HG03196 (cell line): Measurements from ENCODE around the gene XRCC5.
A peak's percentile ranks its signal among the peaks of the same experiment; 100 is the strongest.
"Not testable (repeated sequence)": the region's sequence is repeated elsewhere in the genome, so short reads cannot be mapped to it uniquely, and the experiment has no call there.

Experiments
- ATAC-seq: cut with Tn5 transposase; IDR thresholded peaks from one replicate; pipeline ENCODE4 v1.9.1; 2021; ENCODE audit not compliant: unreplicated experiment

The XRCC5 gene

GRCh38 chr2:216108967-216109921 lies at the start of gene XRCC5:
TSS of gene XRCC5 (plus strand) at chr2:216109348. CDS start at chr2:216109437, 89 bp downstream.
- ATAC-seq, result peak; percentile 60

GRCh38 chr2:216064014-216064630 lies 45.0 kb upstream of the XRCC5 start:
- ATAC-seq, result no peak

GRCh38 chr2:216064665-216065064 lies 44.5 kb upstream of the XRCC5 start:
- no peak for ATAC-seq

GRCh38 chr2:216066230-216066629 lies 42.9 kb upstream of the XRCC5 start:
- no peak for ATAC-seq

- no peak for ATAC-seq
These were observed 40.1 kb upstream of the XRCC5 start for GRCh38 chr2:216069028-216069427.

GRCh38 chr2:216070195-216070594 lies 39.0 kb upstream of the XRCC5 start:
- no peak for ATAC-seq

GRCh38 chr2:216071111-216071851 lies 37.9 kb upstream of the XRCC5 start:
- no peak for ATAC-seq

- no peak for ATAC-seq
These were observed 36.7 kb upstream of the XRCC5 start for GRCh38 chr2:216072473-216072872.

- ATAC-seq, result no peak
These were observed 35.4 kb upstream of the XRCC5 start for GRCh38 chr2:216073773-216074172.

- no peak for ATAC-seq
These were observed 34.8 kb upstream of the XRCC5 start for GRCh38 chr2:216074380-216074779.

- ATAC-seq, result no peak
These were observed 34.4 kb upstream of the XRCC5 start for GRCh38 chr2:216074794-216075193.

- no peak for ATAC-seq
These were observed 33.4 kb upstream of the XRCC5 start for GRCh38 chr2:216075510-216076485.

- no peak for ATAC-seq
These were observed 30.4 kb upstream of the XRCC5 start for GRCh38 chr2:216078776-216079175.

- ATAC-seq, result not testable (repeated sequence)
These were observed 29.1 kb upstream of the XRCC5 start for GRCh38 chr2:216080048-216080447.

- ATAC-seq, result peak; percentile 6
These were observed 28.1 kb upstream of the XRCC5 start for GRCh38 chr2:216081012-216081411.

- ATAC-seq, result peak; percentile 89
These were observed 27.5 kb upstream of the XRCC5 start, which contains the start of the genes PECR and TMEM169 for GRCh38 chr2:216081487-216082116. TSS of gene PECR (minus strand) at chr2:216081809. CDS start at chr2:216081741, 68 bp downstream. TSS of gene TMEM169 (plus strand) at chr2:216081919. CDS start at chr2:216095964, 14,045 bp downstream.

- ATAC-seq, result peak; percentile 24
These were observed 26.9 kb upstream of the XRCC5 start for GRCh38 chr2:216082117-216082711.

GRCh38 chr2:216082805-216083204 lies 26.3 kb upstream of the XRCC5 start:
- no peak for ATAC-seq
